Gastrocnemius medialis (tissue), 4 donors: Measurements from ENCODE around the gene APEH. TPM values are rescaled to one million over a fixed set of nuclear protein-coding genes. Genes with fewer than 3 reads are reported as not detected.

Experiments
- ATAC-seq, 2 donors: fragments of 150-250 bp; one replicate each; pipeline ENCODE4 v1.9.1; 2016
- DNase-seq, 2 donors: peaks; one replicate each; pipeline ENCODE4 v3.0.0-alpha.2; 2019
- H3K27ac ChIP-seq, 4 donors: fragments of 200-600 bp; sonication (generic); 1 replicate in 1 of 4; 2 replicates in 3 of 4; pipeline ENCODE4 v1.5.1; 2016 to 2018; ENCODE audit warnings: mild to moderate bottlenecking in 2 of 4, moderate library complexity in 1 of 4
- H3K27me3 ChIP-seq, 3 donors: fragments of 200-600 bp; sonication (generic) in 2 of 3; 1 replicate in 1 of 3; 2 replicates in 2 of 3; pipeline versions ENCODE4 v1.5.1 to v1.6.0; 2016 to 2019; ENCODE audit warnings: mild to moderate bottlenecking in 1 of 3, moderate library complexity in 1 of 3
- H3K36me3 ChIP-seq, 2 donors: fragments of 200-600 bp; sonication (generic) in 1 of 2; one replicate each; pipeline ENCODE4 v1.5.1; 2017 to 2018
- H3K4me1 ChIP-seq, 2 donors: fragments of 200-600 bp; sonication (generic) in 1 of 2; one replicate each; pipeline ENCODE4 v1.5.1; 2016 to 2017; ENCODE audit warnings: mild to moderate bottlenecking in 2 of 2
- H3K4me3 ChIP-seq, 4 donors: fragments of 200-600 bp; sonication (generic) in 3 of 4; 1 replicate in 1 of 4; 2 replicates in 3 of 4; pipeline ENCODE4 v1.5.1; 2016 to 2019; ENCODE audit warnings: mild to moderate bottlenecking in 2 of 4
- H3K9me3 ChIP-seq, 3 donors: fragments of 200-600 bp; sonication (generic) in 2 of 3; 1 replicate in 1 of 3; 2 replicates in 2 of 3; pipeline ENCODE4 v1.5.1; 2016 to 2019
- CTCF ChIP-seq, 5 experiments: fragments of 450-650 bp in 3 of 5; fragments of 200-600 bp in 2 of 5; sonication (generic) in 2 of 5; IDR thresholded peaks in 4 of 5; conservative IDR thresholded peaks in 1 of 5; 1 replicate in 4 of 5; 2 replicates in 1 of 5; pipeline ENCODE4 v1.5.1; 2016 to 2019; ENCODE audit warnings: antibody characterized with exemption in 5 of 5, mild to moderate bottlenecking in 3 of 5, moderate library complexity in 3 of 5
- POLR2A ChIP-seq, 2 donors: fragments of 450-650 bp; IDR thresholded peaks; one replicate each; pipeline ENCODE4 v1.6.1; 2017; ENCODE audit warnings: antibody characterized with exemption in 2 of 2, mild to moderate bottlenecking in 2 of 2, moderate library complexity in 2 of 2
- in situ Hi-C, 4 donors: fragments of 200-750 bp; cut with MboI; loops; one replicate each; pipeline versions ENCODE4 v1.15.0 to v1.8.0; 2017; ENCODE audit warnings: low sequenced_read_pairs in 4 of 4
- intact Hi-C: fragments of 100-400 bp; cut with DNase I; formaldehyde crosslinking; loops from one replicate; pipeline ENCODE4 v1.15.1; 2023; ENCODE audit warnings: low total_unique reads
- total RNA-seq, 4 donors: library from RNA; depleted of rRNA; stranded (reverse); fragments of >200 nt; gene quantifications; one replicate each; pipeline versions ENCODE4 v1.1.0 to v1.2.3, GENCODE V29; 2016

Gene APEH
- total RNA-seq, 4 donors from 2014 or later: 103 to 140 (median 108) TPM

GRCh38 chr3:49709852-49710251 is 35.7 kb downstream of the APEH start:
- Histone ChIP-seq H3K4me3 (no peak overlapping the region), H3K9me3 (no peaks in the 10 kb centered on the region), H3K4me1 (peaks cover 5 to 14% of the 10 kb centered on the region in 2 donors), H3K27me3 (no peaks in the 10 kb centered on the region), H3K27ac (no peak overlapping the region), H3K36me3 (peaks cover 0 to 34% of the 10 kb centered on the region in 2 donors)
- intact Hi-C loops (no loop called here), in situ Hi-C loops (no loop called here)
- TF ChIP-seq POLR2A (IDR thresholded peaks at IDR 0.05) (no peak), CTCF (IDR thresholded peaks at IDR 0.05 in 4 of 5, conservative IDR thresholded peaks at IDR 0.05 in 1 of 5) (no peak)
- DNase-seq (no peak), ATAC-seq (no peak)

- Histone ChIP-seq H3K4me3 (no peak overlapping the region), H3K27me3 (no peaks in the 10 kb centered on the region), H3K9me3 (no peaks in the 10 kb centered on the region), H3K27ac (no peak overlapping the region), H3K36me3 (peaks cover 0 to 26% of the 10 kb centered on the region in 2 donors), H3K4me1 (peaks cover 7 to 22% of the 10 kb centered on the region in 2 donors)
- intact Hi-C loops (no loop called here), in situ Hi-C loops (no loop called here)
- DNase-seq (peak in 1 of 2 donors; percentile 7), ATAC-seq (no peak)
- TF ChIP-seq POLR2A (IDR thresholded peaks at IDR 0.05) (no peak), CTCF (IDR thresholded peaks at IDR 0.05 in 4 of 5, conservative IDR thresholded peaks at IDR 0.05 in 1 of 5) (no peak)
Measured at GRCh38 chr3:49711489-49711888, 37.3 kb downstream of the APEH start.

GRCh38 chr3:49712166-49712565 is 38.0 kb downstream of the APEH start:
- peak in 1 of 2 donors; percentile 6 for DNase-seq
- intact Hi-C loops (no loop called here), in situ Hi-C loops (no loop called here)
- H3K4me1 ChIP-seq: peaks cover 7 to 22% of the 10 kb centered on the region in 2 donors
- H3K27me3 ChIP-seq: no peaks in the 10 kb centered on the region
- no peak for ATAC-seq
- no peak overlapping the region for H3K4me3 ChIP-seq
- H3K27ac ChIP-seq: no peak overlapping the region
- peaks cover 0 to 19% of the 10 kb centered on the region in 2 donors for H3K36me3 ChIP-seq
- no peaks in the 10 kb centered on the region for H3K9me3 ChIP-seq
- TF ChIP-seq CTCF (IDR thresholded peaks at IDR 0.05 in 4 of 5, conservative IDR thresholded peaks at IDR 0.05 in 1 of 5) (no peak), POLR2A (IDR thresholded peaks at IDR 0.05) (no peak)

GRCh38 chr3:49712631-49713317 is 38.6 kb downstream of the APEH start:
- Histone ChIP-seq H3K4me1 (peaks cover 7 to 22% of the 10 kb centered on the region in 2 donors), H3K27me3 (no peaks in the 10 kb centered on the region), H3K4me3 (no peak overlapping the region), H3K36me3 (peaks cover 0 to 18% of the 10 kb centered on the region in 2 donors), H3K27ac (peak overlapping the region in 1 of 4 donors; percentile 75), H3K9me3 (no peaks in the 10 kb centered on the region)
- in situ Hi-C loops: no loop called here
- intact Hi-C loops: no loop called here
- ATAC-seq (peak in 1 of 2 donors; percentile 46), DNase-seq (peak in 1 of 2 donors; percentile 16)
- TF ChIP-seq POLR2A (IDR thresholded peaks at IDR 0.05) (no peak), CTCF (IDR thresholded peaks at IDR 0.05 in 4 of 5, conservative IDR thresholded peaks at IDR 0.05 in 1 of 5) (no peak)
